Keratinocyte (primary cell): ENCODE measurements around the gene ZNF562. TPM values are rescaled to one million over a fixed set of nuclear protein-coding genes. Genes with fewer than 3 reads are reported as not detected.
A peak's percentile ranks its signal among the peaks of the same experiment; 100 is the strongest.

Source experiments
- DNase-seq: peaks from one replicate; pipeline ENCODE4 v3.0.0-alpha.2; 2011; ENCODE audit warnings: low read depth, missing footprints, low spot score
- FAIRE-seq: peaks from 2 replicates; lab custom pipeline; 2011; peaks lifted over from hg19 to GRCh38; lab: Jason Lieb, UNC
- H2AFZ ChIP-seq: 2 replicates; pipeline ENCODE4 v1.6.0; 2012; ENCODE audit warnings: low read length, control low read depth, inconsistent platforms; ENCODE audit not compliant: control insufficient read depth
- H3K27ac ChIP-seq: 2 replicates; pipeline ENCODE4 v1.5.1; 2011; ENCODE audit warnings: low read length; ENCODE audit not compliant: control insufficient read depth, insufficient read depth
- H3K27me3 ChIP-seq: 3 replicates; pipeline ENCODE4 v1.6.0; 2011; ENCODE audit warnings: low read length; ENCODE audit not compliant: control insufficient read depth, insufficient read depth; ENCODE audit errors: extremely low read depth
- H3K36me3 ChIP-seq, 2 experiments: 2 replicates in 1 of 2; 3 replicates in 1 of 2; pipeline ENCODE4 v1.5.1; 2011; ENCODE audit warnings: low read length in 2 of 2, mild to moderate bottlenecking in 1 of 2; ENCODE audit not compliant: control insufficient read depth in 2 of 2, insufficient read depth in 2 of 2; ENCODE audit errors: extremely low read depth in 1 of 2
- H3K4me1 ChIP-seq: 3 replicates; pipeline ENCODE4 v1.5.1; 2011; ENCODE audit warnings: low read length; ENCODE audit not compliant: control insufficient read depth, insufficient read depth; ENCODE audit errors: extremely low read depth
- H3K4me2 ChIP-seq: 3 replicates; pipeline ENCODE4 v1.6.0; 2011; ENCODE audit warnings: low read depth, low read length; ENCODE audit not compliant: control insufficient read depth, insufficient read depth; ENCODE audit errors: extremely low read depth
- H3K4me3 ChIP-seq, 3 experiments: fragments of 200-600 bp in 1 of 3; sonication (generic) in 1 of 3; 2 replicates in 2 of 3; 3 replicates in 1 of 3; pipeline ENCODE4 v1.5.1; 2011 to 2016; ENCODE audit warnings: low read length in 3 of 3, mild to moderate bottlenecking in 3 of 3, control low read depth in 2 of 3, inconsistent platforms in 1 of 3, low read depth in 1 of 3, mixed read lengths in 1 of 3, mixed run types in 1 of 3, moderate library complexity in 1 of 3; ENCODE audit not compliant: control insufficient read depth in 2 of 3, insufficient read depth in 2 of 3; ENCODE audit errors: extremely low read depth in 1 of 3
- H3K79me2 ChIP-seq: 2 replicates; pipeline ENCODE4 v1.6.0; 2012; ENCODE audit warnings: low read length; ENCODE audit not compliant: control insufficient read depth, insufficient read depth
- H3K9ac ChIP-seq: 3 replicates; pipeline ENCODE4 v1.6.0; 2011; ENCODE audit warnings: low read length; ENCODE audit not compliant: control insufficient read depth, insufficient read depth; ENCODE audit errors: extremely low read depth
- H3K9me1 ChIP-seq: 3 replicates; pipeline ENCODE4 v1.6.0; 2011; ENCODE audit warnings: low read length; ENCODE audit not compliant: control insufficient read depth, insufficient read depth; ENCODE audit errors: extremely low read depth
- H3K9me3 ChIP-seq: 2 replicates; pipeline ENCODE4 v1.5.1; 2012; ENCODE audit warnings: low read depth, low read length; ENCODE audit not compliant: control insufficient read depth
- H4K20me1 ChIP-seq: 3 replicates; pipeline ENCODE4 v1.6.0; 2011; ENCODE audit warnings: low read length; ENCODE audit not compliant: control insufficient read depth, insufficient read depth; ENCODE audit errors: extremely low read depth
- CTCF ChIP-seq, 3 experiments: IDR thresholded peaks in 1 of 3; conservative IDR thresholded peaks in 1 of 3; optimal IDR thresholded peaks in 1 of 3; 2 replicates in 2 of 3; 3 replicates in 1 of 3; pipeline versions ENCODE3 to v1.5.1; 2011; ENCODE audit warnings: low read length in 3 of 3, mild to moderate bottlenecking in 3 of 3, moderate library complexity in 2 of 3, control low read depth in 1 of 3, inconsistent platforms in 1 of 3; ENCODE audit not compliant: insufficient read depth in 2 of 3; ENCODE audit errors: extremely low read depth in 1 of 3
- EZH2 ChIP-seq: IDR thresholded peaks from one replicate; pipeline ENCODE4 v1.6.1; 2012; ENCODE audit warnings: inconsistent platforms, mild to moderate bottlenecking, low read length, moderate library complexity
- dilution Hi-C: fragments of 300-500 bp; cut with MboI; formaldehyde crosslinking; loops from one replicate; pipeline ENCODE4 v1.7.0; 2020; ENCODE audit warnings: low sequenced_read_pairs; ENCODE audit not compliant: extremely low pct_ligation_motif_present
- polyA plus RNA-seq, 5 experiments: library from polyadenylated mRNA; depleted of rRNA in 3 of 5; stranded (reverse) in 3 of 5; stranded (forward) in 1 of 5; unstranded in 1 of 5; fragments of >200 nt; gene quantifications; 1 replicate in 1 of 5; 2 replicates in 3 of 5; 3 replicates in 1 of 5; pipeline versions ENCODE4 v1.2.1 to v1.2.3, GENCODE V29; 2011 to 2012; ENCODE audit warnings: missing spikeins in 2 of 5, low read depth in 1 of 5, low replicate concordance in 1 of 5

The ZNF562 gene
- polyA plus RNA-seq, 1 donor (not counting 4 experiments of a cell fraction or from before 2014, with no cell fraction given): 21.1 TPM

DNA sequence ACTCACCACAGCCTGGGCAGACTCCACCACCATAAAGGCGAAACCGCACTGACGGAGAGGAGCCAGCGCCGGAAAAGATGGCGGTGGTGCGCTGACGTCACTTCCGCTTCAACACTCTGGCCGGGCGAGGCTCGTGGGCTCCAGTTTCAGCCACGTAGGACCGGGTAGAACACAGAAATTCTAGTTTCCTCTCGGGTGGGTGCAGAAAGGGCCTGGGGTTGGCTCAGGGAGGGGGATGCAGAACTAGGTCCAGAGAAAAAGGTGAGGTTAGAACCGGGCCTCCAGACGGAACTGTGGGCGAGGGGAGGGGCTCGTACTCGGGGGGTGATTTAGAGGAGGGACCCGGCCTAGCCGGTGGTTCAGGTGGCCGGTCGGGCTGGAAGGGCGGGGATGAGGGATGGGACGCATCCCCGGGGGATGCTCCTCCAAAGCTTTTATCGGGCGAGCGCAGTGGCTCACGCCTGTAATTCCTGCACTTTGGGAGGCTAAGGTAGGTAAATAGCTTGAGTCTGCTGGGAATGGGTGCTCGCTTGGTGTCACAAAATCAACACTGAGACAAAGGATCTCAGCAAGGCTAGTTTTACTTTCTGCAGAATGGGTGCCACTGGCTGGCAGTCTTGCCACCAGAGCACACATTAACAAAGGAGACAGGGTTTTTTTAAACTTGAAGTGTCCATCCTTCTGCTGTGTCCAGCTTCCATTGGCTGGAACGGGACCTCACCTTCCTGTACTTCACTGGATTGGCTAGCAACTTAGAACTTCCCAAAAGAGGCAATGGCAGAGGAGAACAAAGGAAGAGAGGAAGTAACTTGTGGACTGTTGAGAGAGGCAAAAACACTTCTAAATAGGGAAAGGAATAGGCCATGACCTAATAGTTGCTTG is 53.5 kb downstream of the ZNF562 start, which contains the start of gene ZNF561:
ZNF561 (minus strand) TSS at position 77 of the 882 bp plus-strand sequence. CDS start 1,776 bp downstream, outside the sequence.
- Histone ChIP-seq H3K4me1 (peaks cover 14% of the 10 kb centered on the region), H3K9me1 (no peaks in the 10 kb centered on the region), H3K79me2 (peaks cover 31% of the 10 kb centered on the region), H3K27me3 (no peaks in the 10 kb centered on the region), H3K4me2 (peak within 1 kb of the TSS; percentile 85), H4K20me1 (no peaks in the 10 kb centered on the region), H2AFZ (peak within 1 kb of the TSS; percentile 92), H3K9ac (peak within 1 kb of the TSS; percentile 83), H3K36me3 (peaks cover 4 to 20% of the 10 kb centered on the region in 2 experiments), H3K4me3 (peak within 1 kb of the TSS; percentile 74 to 98 (median 82)), H3K9me3 (no peaks in the 10 kb centered on the region), H3K27ac (peak within 1 kb of the TSS; percentile 90)
- TF ChIP-seq CTCF (optimal IDR thresholded peaks at IDR 0.05 in 1 of 3, IDR thresholded peaks at IDR 0.05 in 1 of 3, conservative IDR thresholded peaks at IDR 0.05 in 1 of 3; ENCODE audit: extremely low read depth in 1 of 3, insufficient read depth in 2 of 3, low read length in 3 of 3) (no peak), EZH2 (no peak)
- DNase-seq (peak; percentile 69), FAIRE-seq (peak; percentile 60)
- dilution Hi-C loops: no loop called here

GRCh38 chr19:9620842-9621155 is 54.1 kb downstream of the ZNF562 start:
- Histone ChIP-seq H2AFZ (peak overlapping the region; percentile 92), H3K27ac (peak overlapping the region; percentile 90), H3K9ac (peak overlapping the region; percentile 83)

More at GRCh38 chr19:9620842-9621155, 54.1 kb downstream of the ZNF562 start:
- Histone ChIP-seq H3K4me2 (peak overlapping the region; percentile 85), H3K36me3 (peaks cover 4 to 20% of the 10 kb centered on the region in 2 experiments), H3K79me2 (peaks cover 31% of the 10 kb centered on the region), H4K20me1 (no peaks in the 10 kb centered on the region), H3K27me3 (no peaks in the 10 kb centered on the region), H3K9me1 (no peaks in the 10 kb centered on the region), H3K4me3 (peak overlapping the region; percentile 74 to 98 (median 82)), H3K9me3 (no peaks in the 10 kb centered on the region), H3K4me1 (peaks cover 14% of the 10 kb centered on the region)
- FAIRE-seq (no peak), DNase-seq (no peak)
- dilution Hi-C loops: no loop called here
- TF ChIP-seq EZH2 (no peak), CTCF (optimal IDR thresholded peaks at IDR 0.05 in 1 of 3, IDR thresholded peaks at IDR 0.05 in 1 of 3, conservative IDR thresholded peaks at IDR 0.05 in 1 of 3; ENCODE audit: extremely low read depth in 1 of 3, insufficient read depth in 2 of 3, low read length in 3 of 3) (no peak)
